Stimulated activated CD8-positive, alpha-beta memory T cell treated with anti-CD3 and anti-CD28 coated beads, Interleukin-7, amount 100 ng/mL, for 1 hour (primary cell): ENCODE data around the gene SNX30.
A peak's percentile ranks its signal among the peaks of the same experiment; 100 is the strongest.

ENCODE experiments used
- DNase-seq, 2 donors: peaks; one replicate each; pipeline ENCODE4 v3.0.0-alpha.2; 2020; ENCODE audit warnings: low read depth in 2 of 2

The SNX30 gene

GRCh38 chr9:112783551-112783954 lies 33.0 kb downstream of the SNX30 start:
- DNase-seq: no peak

GRCh38 chr9:112784020-112784785 lies 33.6 kb downstream of the SNX30 start:
- DNase-seq: no peak

- DNase-seq: no peak
Observed at GRCh38 chr9:112785986-112786385, 35.4 kb downstream of the SNX30 start.

GRCh38 chr9:112786829-112787520 lies 36.4 kb downstream of the SNX30 start:
- no peak for DNase-seq

GRCh38 chr9:112787978-112788377 lies 37.4 kb downstream of the SNX30 start:
- no peak for DNase-seq

- DNase-seq: no peak
Observed at GRCh38 chr9:112789473-112789872, 38.9 kb downstream of the SNX30 start.

- no peak for DNase-seq
Observed at GRCh38 chr9:112789891-112790774, 39.6 kb downstream of the SNX30 start.

GRCh38 chr9:112792670-112793069 lies 42.1 kb downstream of the SNX30 start:
- DNase-seq: no peak

- peak; percentile 70 for DNase-seq
Observed at GRCh38 chr9:112793213-112793810, 42.8 kb downstream of the SNX30 start.

- no peak for DNase-seq
Observed at GRCh38 chr9:112794731-112795130, 44.2 kb downstream of the SNX30 start.

GRCh38 chr9:112795921-112796320 lies 45.4 kb downstream of the SNX30 start:
- no peak for DNase-seq

GRCh38 chr9:112796485-112796884 lies 45.9 kb downstream of the SNX30 start:
- DNase-seq: no peak

GRCh38 chr9:112809351-112809848 lies 58.8 kb downstream of the SNX30 start:
- no peak for DNase-seq

- DNase-seq: no peak
Observed at GRCh38 chr9:112809906-112810305, 59.3 kb downstream of the SNX30 start.

- DNase-seq: no peak
Observed at GRCh38 chr9:112810696-112811490, 60.3 kb downstream of the SNX30 start.

- DNase-seq: no peak
Observed at GRCh38 chr9:112811518-112811917, 61.0 kb downstream of the SNX30 start.

GRCh38 chr9:112815868-112816267 lies 65.3 kb downstream of the SNX30 start:
- DNase-seq: no peak

GRCh38 chr9:112817860-112818203 lies 67.3 kb downstream of the SNX30 start:
- no peak for DNase-seq

- DNase-seq: no peak
Observed at GRCh38 chr9:112819635-112820496, 69.3 kb downstream of the SNX30 start.

- no peak for DNase-seq
Observed at GRCh38 chr9:112820881-112821280, 70.3 kb downstream of the SNX30 start.
